Bronchus fibroblast of lung (primary cell): ENCODE results near the gene LCE1C. TPM values are rescaled to one million over a fixed set of nuclear protein-coding genes. Genes with fewer than 3 reads are reported as not detected.

Experiments
- total RNA-seq: library from RNA; depleted of rRNA; stranded (reverse); fragments of >200 nt; gene quantifications from 2 replicates; pipeline ENCODE4 v1.2.3, GENCODE V29; 2015

LCE1C gene
- total RNA-seq, result not detected in 2 replicates

GRCh38 chr1:152806576-152806975 lies at the start of gene LCE1C:
Gene LCE1C (minus strand): TSS chr1:152806651. CDS start chr1:152805478, 1,173 bp downstream.

GRCh38 chr1:152842556-152842955 lies 36.1 kb upstream of the LCE1C start, which contains the start of gene LCE6A:
Gene LCE6A (plus strand): TSS chr1:152842856. CDS start chr1:152843521, 665 bp downstream.

GRCh38 chr1:152827173-152827572 lies 20.7 kb upstream of the LCE1C start, which contains the start of gene LCE1A:
Gene LCE1A (plus strand): TSS chr1:152827473. CDS start chr1:152827473, 0 bp downstream.

GRCh38 chr1:152811671-152812070 lies 5.2 kb upstream of the LCE1C start, which contains the start of gene LCE1B:
Gene LCE1B (plus strand): TSS chr1:152811971. CDS start chr1:152812447, 476 bp downstream.

GRCh38 chr1:152796421-152796820 lies 10.0 kb downstream of the LCE1C start, which contains the start of gene LCE1D:
Gene LCE1D (plus strand): TSS chr1:152796721. CDS start chr1:152797795, 1,074 bp downstream.

GRCh38 chr1:152786077-152786476 lies 20.4 kb downstream of the LCE1C start, which contains the start of gene LCE1E:
Gene LCE1E (plus strand): TSS chr1:152786257. CDS start chr1:152787300, 1,043 bp downstream.

GRCh38 chr1:152774875-152775274 lies 31.6 kb downstream of the LCE1C start, which contains the start of gene LCE1F:
Gene LCE1F (plus strand): TSS chr1:152775140. CDS start chr1:152776372, 1,232 bp downstream.

GRCh38 chr1:152757747-152758146 lies 48.7 kb downstream of the LCE1C start, which contains the start of gene KPRP:
Gene KPRP (plus strand): TSS chr1:152758025. CDS start chr1:152759589, 1,564 bp downstream.

Other genes starting within 250 kb of the LCE1C start
- not detected in 2 replicates for gene LCE3E, start 239.9 kb downstream of the LCE1C start, total RNA-seq
- not detected in 2 replicates for gene LCE3D, start 226.1 kb downstream of the LCE1C start, total RNA-seq
- gene LCE3C, start 206.4 kb downstream of the LCE1C start, total RNA-seq, result not detected in 2 replicates
- gene LCE3B, start 192.8 kb downstream of the LCE1C start, total RNA-seq, result not detected in 2 replicates
- not detected in 2 replicates for gene LCE3A, start 183.5 kb downstream of the LCE1C start, total RNA-seq
- gene LCE2D, start 143.3 kb downstream of the LCE1C start, total RNA-seq, result not detected in 2 replicates
- gene LCE2C, start 131.4 kb downstream of the LCE1C start, total RNA-seq, result not detected in 2 replicates
- gene LCE2B, start 120.5 kb downstream of the LCE1C start, total RNA-seq, result not detected in 2 replicates
- gene LCE2A, start 108.3 kb downstream of the LCE1C start, total RNA-seq, result not detected in 2 replicates
- gene LCE4A, start 98.5 kb downstream of the LCE1C start, total RNA-seq, result not detected in 2 replicates
- not detected in 2 replicates for gene KPRP, start 48.6 kb downstream of the LCE1C start, total RNA-seq
- gene LCE1F, start 31.5 kb downstream of the LCE1C start, total RNA-seq, result not detected in 2 replicates
- not detected in 2 replicates for gene LCE1E, start 20.4 kb downstream of the LCE1C start, total RNA-seq
- not detected in 2 replicates for gene LCE1D, start 9.9 kb downstream of the LCE1C start, total RNA-seq
- gene LCE1B, start 5.3 kb upstream of the LCE1C start, total RNA-seq, result not detected in 2 replicates
- not detected in 2 replicates for gene LCE1A, start 20.8 kb upstream of the LCE1C start, total RNA-seq
- gene LCE6A, start 36.2 kb upstream of the LCE1C start, total RNA-seq, result not detected in 2 replicates
- gene LCE7A, start 53.3 kb upstream of the LCE1C start, total RNA-seq, result not detected in 2 replicates
- not detected in 2 replicates for gene SMCP, start 71.7 kb upstream of the LCE1C start, total RNA-seq
- gene IVL, start 101.9 kb upstream of the LCE1C start, total RNA-seq, result not detected in 2 replicates
- not detected in 2 replicates for gene SPRR5, start 140.6 kb upstream of the LCE1C start, total RNA-seq
- gene SPRR4, start 164.0 kb upstream of the LCE1C start, total RNA-seq, result not detected in 2 replicates
- not detected in 2 replicates for gene SPRR1A, start 177.4 kb upstream of the LCE1C start, total RNA-seq
- not detected in 2 replicates for gene SPRR3, start 195.1 kb upstream of the LCE1C start, total RNA-seq
- not detected in 2 replicates for gene SPRR1B, start 224.6 kb upstream of the LCE1C start, total RNA-seq
- gene SPRR2D, start 234.5 kb upstream of the LCE1C start, total RNA-seq, result not detected in 2 replicates